Eye (tissue), 1 donor: ENCODE measurements around the gene FGF7.
"Not testable (repeated sequence)": the region's sequence is repeated elsewhere in the genome, so short reads cannot be mapped to it uniquely, and the experiment has no call there.

ENCODE experiments used
- DNase-seq: peaks from one replicate; pipeline ENCODE4 v3.0.0-alpha.2; 2015

FGF7 gene

GRCh38 chr15:49495993-49496753 is 73.1 kb downstream of the FGF7 start:
- DNase-seq, result no peak

GRCh38 chr15:49501586-49501985 is 78.5 kb downstream of the FGF7 start:
- no peak for DNase-seq

GRCh38 chr15:49506341-49506740 is 83.3 kb downstream of the FGF7 start:
- DNase-seq, result no peak

DNA sequence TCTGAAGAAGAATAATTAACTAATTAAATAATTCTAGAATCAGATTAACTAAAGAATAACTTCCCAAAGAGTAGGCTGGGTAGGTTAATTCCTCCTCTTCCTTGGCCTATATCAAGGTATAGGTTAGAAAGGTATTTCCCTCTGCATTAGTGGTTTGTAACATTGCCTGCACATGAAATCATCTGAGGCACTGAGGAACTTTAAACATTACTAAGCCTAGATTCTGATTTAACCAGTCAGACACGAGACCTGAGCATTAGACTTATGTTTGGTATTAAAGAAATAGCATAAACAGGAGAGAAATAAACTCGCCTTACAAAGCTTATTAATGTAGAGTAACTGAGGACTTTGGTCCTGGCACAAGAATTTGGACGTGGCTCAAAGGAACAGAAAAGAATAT is 84.2 kb downstream of the FGF7 start:
- no peak for DNase-seq

GRCh38 chr15:49512739-49513138 is 89.7 kb downstream of the FGF7 start:
- not testable (repeated sequence) for DNase-seq

- no peak for DNase-seq
Observed at GRCh38 chr15:49521802-49522201, 98.8 kb downstream of the FGF7 start.

DNA sequence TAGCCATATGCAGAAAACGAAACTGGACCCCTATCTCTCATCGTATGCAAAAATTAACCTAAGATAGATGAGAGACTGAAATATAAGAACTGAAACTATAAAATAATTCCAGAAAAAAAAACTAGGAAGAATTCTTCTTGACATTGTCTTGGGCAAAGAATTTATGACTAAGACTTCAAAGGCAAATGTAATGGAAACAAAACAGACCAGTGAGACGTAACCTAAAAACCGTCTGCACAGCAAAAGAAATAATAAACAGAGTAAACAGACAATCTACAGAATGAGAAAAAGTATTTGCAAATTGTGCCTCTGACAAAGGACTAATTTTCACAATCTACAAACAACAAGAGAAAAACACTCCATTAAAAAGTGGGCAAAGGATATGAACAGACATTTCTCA is 105.2 kb downstream of the FGF7 start:
- DNase-seq, result no peak

DNA sequence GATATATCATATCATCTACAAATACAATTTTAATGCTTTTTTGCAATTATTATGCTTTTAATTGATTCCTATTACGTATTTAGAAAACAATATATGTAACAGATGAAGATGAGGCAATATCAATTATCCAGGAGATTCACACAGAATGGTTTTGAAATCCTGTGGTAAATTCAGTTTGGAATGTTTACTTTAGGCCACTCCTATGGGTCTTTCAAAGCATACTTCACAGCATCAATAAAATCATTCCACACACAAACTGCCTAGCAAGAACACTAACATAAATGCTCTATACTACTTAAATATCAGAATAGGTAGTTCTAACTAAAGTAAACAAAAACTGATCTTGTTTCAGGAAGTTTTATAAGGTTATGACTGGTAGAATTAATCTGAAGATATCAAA is 107.0 kb downstream of the FGF7 start:
- DNase-seq, result no peak
